ENCODE measurements around the gene CDH15. TPM values are rescaled to one million over a fixed set of nuclear protein-coding genes. Genes with fewer than 3 reads are reported as not detected.

The CDH15 gene
- polyA plus RNA-seq, 1 donor from 2014 or later = not detected

DNA sequence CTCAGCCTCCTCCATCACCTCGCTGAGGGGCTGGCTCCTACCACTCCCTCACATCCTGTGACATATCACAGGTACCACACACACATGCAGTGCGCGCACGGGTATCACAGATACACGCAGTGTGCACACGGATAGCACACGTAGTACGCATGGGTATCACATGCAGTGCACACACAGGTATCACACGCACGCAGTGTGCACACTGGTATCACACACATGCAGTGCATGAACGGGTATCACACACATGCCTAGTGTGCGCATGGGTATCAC lies 47.8 kb upstream of the CDH15 start:
- no peak overlapping the region for H3K9ac ChIP-seq (ENCODE audit: low read length)
- no peaks in the 10 kb centered on the region for H3K27me3 ChIP-seq (ENCODE audit: insufficient read depth, low read depth, low read length)
- TF ChIP-seq MXI1 (conservative IDR thresholded peaks at IDR 0.05; ENCODE audit: poor library complexity, severe bottlenecking) (no peak), POLR2AphosphoS5 (IDR thresholded peaks at IDR 0.05) (no peak), RAD21 (conservative IDR thresholded peaks at IDR 0.05) (no peak), SMC3 (conservative IDR thresholded peaks at IDR 0.05; ENCODE audit: poor library complexity) (no peak), EP300 (conservative IDR thresholded peaks at IDR 0.05; ENCODE audit: poor library complexity, severe bottlenecking) (no peak), EZH2 (IDR thresholded peaks at IDR 0.05; ENCODE audit: borderline replicate concordance, insufficient read depth, low read length, poor library complexity, severe bottlenecking) (no peak), TAF1 (IDR thresholded peaks at IDR 0.05; ENCODE audit: low read depth) (no peak)
- TF ChIP-seq, protein P1, sequence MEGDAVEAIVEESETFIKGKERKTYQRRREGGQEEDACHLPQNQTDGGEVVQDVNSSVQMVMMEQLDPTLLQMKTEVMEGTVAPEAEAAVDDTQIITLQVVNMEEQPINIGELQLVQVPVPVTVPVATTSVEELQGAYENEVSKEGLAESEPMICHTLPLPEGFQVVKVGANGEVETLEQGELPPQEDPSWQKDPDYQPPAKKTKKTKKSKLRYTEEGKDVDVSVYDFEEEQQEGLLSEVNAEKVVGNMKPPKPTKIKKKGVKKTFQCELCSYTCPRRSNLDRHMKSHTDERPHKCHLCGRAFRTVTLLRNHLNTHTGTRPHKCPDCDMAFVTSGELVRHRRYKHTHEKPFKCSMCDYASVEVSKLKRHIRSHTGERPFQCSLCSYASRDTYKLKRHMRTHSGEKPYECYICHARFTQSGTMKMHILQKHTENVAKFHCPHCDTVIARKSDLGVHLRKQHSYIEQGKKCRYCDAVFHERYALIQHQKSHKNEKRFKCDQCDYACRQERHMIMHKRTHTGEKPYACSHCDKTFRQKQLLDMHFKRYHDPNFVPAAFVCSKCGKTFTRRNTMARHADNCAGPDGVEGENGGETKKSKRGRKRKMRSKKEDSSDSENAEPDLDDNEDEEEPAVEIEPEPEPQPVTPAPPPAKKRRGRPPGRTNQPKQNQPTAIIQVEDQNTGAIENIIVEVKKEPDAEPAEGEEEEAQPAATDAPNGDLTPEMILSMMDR (IDR thresholded peaks at IDR 0.05; ENCODE audit: poor library complexity, severe bottlenecking) = no peak
- TF ChIP-seq, protein P2, sequence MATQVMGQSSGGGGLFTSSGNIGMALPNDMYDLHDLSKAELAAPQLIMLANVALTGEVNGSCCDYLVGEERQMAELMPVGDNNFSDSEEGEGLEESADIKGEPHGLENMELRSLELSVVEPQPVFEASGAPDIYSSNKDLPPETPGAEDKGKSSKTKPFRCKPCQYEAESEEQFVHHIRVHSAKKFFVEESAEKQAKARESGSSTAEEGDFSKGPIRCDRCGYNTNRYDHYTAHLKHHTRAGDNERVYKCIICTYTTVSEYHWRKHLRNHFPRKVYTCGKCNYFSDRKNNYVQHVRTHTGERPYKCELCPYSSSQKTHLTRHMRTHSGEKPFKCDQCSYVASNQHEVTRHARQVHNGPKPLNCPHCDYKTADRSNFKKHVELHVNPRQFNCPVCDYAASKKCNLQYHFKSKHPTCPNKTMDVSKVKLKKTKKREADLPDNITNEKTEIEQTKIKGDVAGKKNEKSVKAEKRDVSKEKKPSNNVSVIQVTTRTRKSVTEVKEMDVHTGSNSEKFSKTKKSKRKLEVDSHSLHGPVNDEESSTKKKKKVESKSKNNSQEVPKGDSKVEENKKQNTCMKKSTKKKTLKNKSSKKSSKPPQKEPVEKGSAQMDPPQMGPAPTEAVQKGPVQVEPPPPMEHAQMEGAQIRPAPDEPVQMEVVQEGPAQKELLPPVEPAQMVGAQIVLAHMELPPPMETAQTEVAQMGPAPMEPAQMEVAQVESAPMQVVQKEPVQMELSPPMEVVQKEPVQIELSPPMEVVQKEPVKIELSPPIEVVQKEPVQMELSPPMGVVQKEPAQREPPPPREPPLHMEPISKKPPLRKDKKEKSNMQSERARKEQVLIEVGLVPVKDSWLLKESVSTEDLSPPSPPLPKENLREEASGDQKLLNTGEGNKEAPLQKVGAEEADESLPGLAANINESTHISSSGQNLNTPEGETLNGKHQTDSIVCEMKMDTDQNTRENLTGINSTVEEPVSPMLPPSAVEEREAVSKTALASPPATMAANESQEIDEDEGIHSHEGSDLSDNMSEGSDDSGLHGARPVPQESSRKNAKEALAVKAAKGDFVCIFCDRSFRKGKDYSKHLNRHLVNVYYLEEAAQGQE (IDR thresholded peaks at IDR 0.05; ENCODE audit: borderline replicate concordance) = no peak
- H3K36me3 ChIP-seq (ENCODE audit: insufficient read depth, low read length) = peaks cover 5% of the 10 kb centered on the region
- H2AFZ ChIP-seq (ENCODE audit: low read depth, low read length) = no peak overlapping the region
- no peaks in the 10 kb centered on the region for H3K79me2 ChIP-seq (replicated peaks; ENCODE audit: insufficient read depth, low read length)
- no peaks in the 10 kb centered on the region for H4K20me1 ChIP-seq (ENCODE audit: insufficient read depth)
- H3K4me2 ChIP-seq (ENCODE audit: low read length) = no peak overlapping the region
- H3F3A ChIP-seq (ENCODE audit: insufficient read depth, low read length, poor library complexity, severe bottlenecking) = no peaks in the 10 kb centered on the region
- H3K4me3 ChIP-seq (ENCODE audit: low read length) = no peak overlapping the region
- H3K9me3 ChIP-seq (ENCODE audit: low read length) = no peaks in the 10 kb centered on the region
- no peak overlapping the region for H3K27ac ChIP-seq (ENCODE audit: low read length)
- no peaks in the 10 kb centered on the region for H3K9me2 ChIP-seq (ENCODE audit: insufficient read depth, low read length)

DNA sequence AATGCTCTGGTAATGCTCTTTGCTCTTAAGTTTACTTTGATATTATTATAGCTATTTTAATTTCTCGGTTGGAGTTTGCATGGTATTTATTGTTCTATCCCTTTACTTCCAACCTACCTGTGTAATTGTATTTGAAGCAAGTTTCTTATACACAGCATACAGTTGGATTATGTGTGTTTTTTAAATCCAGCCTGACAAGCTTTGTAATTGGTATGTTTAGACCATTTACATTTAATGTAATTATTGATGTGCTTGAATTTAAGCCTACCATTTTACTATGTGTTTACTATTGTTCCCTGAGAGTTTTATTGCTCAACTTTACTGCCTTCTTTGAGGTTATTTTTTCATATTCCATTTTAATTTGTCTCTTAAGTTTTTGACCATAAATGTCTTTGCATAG lies 42.2 kb upstream of the CDH15 start:
- no peak overlapping the region for H2AFZ ChIP-seq (ENCODE audit: low read depth, low read length)
- H3F3A ChIP-seq (ENCODE audit: insufficient read depth, low read length, poor library complexity, severe bottlenecking) = no peaks in the 10 kb centered on the region
- H3K27ac ChIP-seq (ENCODE audit: low read length) = no peak overlapping the region
- no peaks in the 10 kb centered on the region for H3K36me3 ChIP-seq (ENCODE audit: insufficient read depth, low read length)
- no peaks in the 10 kb centered on the region for H3K79me2 ChIP-seq (replicated peaks; ENCODE audit: insufficient read depth, low read length)
- H3K9me2 ChIP-seq (ENCODE audit: insufficient read depth, low read length) = no peaks in the 10 kb centered on the region
- H3K9ac ChIP-seq (ENCODE audit: low read length) = no peak overlapping the region
- H3K4me3 ChIP-seq (ENCODE audit: low read length) = no peak overlapping the region
- H4K20me1 ChIP-seq (ENCODE audit: insufficient read depth) = no peaks in the 10 kb centered on the region
- H3K27me3 ChIP-seq (ENCODE audit: insufficient read depth, low read depth, low read length) = no peaks in the 10 kb centered on the region
- H3K9me3 ChIP-seq (ENCODE audit: low read length) = no peaks in the 10 kb centered on the region
- H3K4me2 ChIP-seq (ENCODE audit: low read length) = no peak overlapping the region
- TF ChIP-seq, protein P2 (IDR thresholded peaks at IDR 0.05; ENCODE audit: borderline replicate concordance) = no peak
- TF ChIP-seq POLR2AphosphoS5 (IDR thresholded peaks at IDR 0.05) = no peak
- TF ChIP-seq EZH2 (IDR thresholded peaks at IDR 0.05; ENCODE audit: borderline replicate concordance, insufficient read depth, low read length, poor library complexity, severe bottlenecking) = no peak

Data from neural cell (in vitro differentiated cells).